ENCODE measurements around the gene HSPA6. TPM values are rescaled to one million over a fixed set of nuclear protein-coding genes. Genes with fewer than 3 reads are reported as not detected.
"Not testable (repeated sequence)": the region's sequence is repeated elsewhere in the genome, so short reads cannot be mapped to it uniquely, and the experiment has no call there.

Gene HSPA6
- total RNA-seq, 2 experiments from 2014 or later, result 0.11 to 0.14 TPM

DNA sequence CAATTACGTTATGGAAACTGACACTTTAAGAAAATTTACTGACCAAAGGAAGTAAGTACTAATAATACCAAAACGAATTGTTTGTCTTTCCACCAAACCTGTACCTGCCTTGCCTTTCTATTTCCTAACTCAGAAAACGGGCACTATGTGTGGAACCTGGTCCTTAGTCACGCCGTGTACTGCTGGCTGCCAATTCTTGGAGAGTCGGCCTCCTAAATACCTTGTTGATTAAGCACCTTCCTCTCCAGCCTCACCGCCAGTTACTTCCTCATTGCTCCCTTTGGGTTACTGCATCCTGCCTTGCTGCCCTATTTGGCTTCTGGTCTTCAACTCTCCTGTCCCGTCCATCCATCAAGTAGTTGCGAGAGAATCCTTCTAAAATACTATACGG is 16.2 kb downstream of the HSPA6 start:
- Mint-ChIP-seq H3K27ac (peak overlapping the region; percentile 90), H3K4me3 (peak overlapping the region; percentile 88), H3K4me1 (peaks cover 45% of the 10 kb centered on the region)
- CTCF ChIA-PET, result interaction anchor here (0.7 kb wide), 1 partner anchor 739 kb away, joined by 3 read pairs; no protein-coding TSS in a partner anchor
- POLR2A ChIA-PET; H3K36me3 Mint-ChIP-seq (ENCODE audit: low read depth); H3K27me3 Mint-ChIP-seq; H3K9me3 Mint-ChIP-seq (ENCODE audit: low read depth): not testable (repeated sequence)
- ATAC-seq (peak; percentile 13), DNase-seq (peak; percentile 31)
- intact Hi-C loops (cut with DNase I, micrococcal nuclease), result loop anchor here (1.0 to 10.0 kb wide), 5 partner anchors 9 to 204 kb away; partner anchors contain the start of gene DUSP12 (in 1 of the 2)

GRCh38 chr1:161542091-161542559 is 17.8 kb downstream of the HSPA6 start:
- POLR2A ChIA-PET; H3K27me3 Mint-ChIP-seq; H3K36me3 Mint-ChIP-seq (ENCODE audit: low read depth); CTCF ChIA-PET; H3K9me3 Mint-ChIP-seq (ENCODE audit: low read depth): not testable (repeated sequence)
- DNase-seq (peak; percentile 68), ATAC-seq (peak; percentile 68)
- peak overlapping the region; percentile 47 for H3K27ac Mint-ChIP-seq
- H3K4me1 Mint-ChIP-seq, result peaks cover 45% of the 10 kb centered on the region
- H3K4me3 Mint-ChIP-seq, result peak overlapping the region; percentile 45
- intact Hi-C loops (cut with DNase I, micrococcal nuclease), result loop anchor here in 1 of 2 experiments (10.0 kb wide), 1 partner anchor 203 kb away; the partner anchor contains the start of gene DUSP12

GRCh38 chr1:161543125-161543524 is 18.8 kb downstream of the HSPA6 start:
- H3K27me3 Mint-ChIP-seq, CTCF ChIA-PET: not testable (repeated sequence)
- intact Hi-C loops (cut with DNase I, micrococcal nuclease), result loop anchor here in 1 of 2 experiments (10.0 kb wide), 1 partner anchor 202 kb away; the partner anchor contains the start of gene DUSP12

GRCh38 chr1:161545005-161545731 is 20.8 kb downstream of the HSPA6 start:
- H3K9me3 Mint-ChIP-seq (ENCODE audit: low read depth); H3K27ac Mint-ChIP-seq; CTCF ChIA-PET; H3K36me3 Mint-ChIP-seq (ENCODE audit: low read depth); H3K27me3 Mint-ChIP-seq; H3K4me3 Mint-ChIP-seq; POLR2A ChIA-PET; ATAC-seq: not testable (repeated sequence)
- peak; percentile 25 for DNase-seq
- H3K4me1 Mint-ChIP-seq, result peaks cover 36% of the 10 kb centered on the region
- intact Hi-C loops (cut with DNase I, micrococcal nuclease), result loop anchor here in 1 of 2 experiments (10.0 kb wide), 1 partner anchor 200 kb away; the partner anchor contains the start of gene DUSP12

More at GRCh38 chr1:161543125-161543524, 18.8 kb downstream of the HSPA6 start:
- H3K9me3 Mint-ChIP-seq (ENCODE audit: low read depth); ATAC-seq; H3K36me3 Mint-ChIP-seq (ENCODE audit: low read depth); DNase-seq; H3K27ac Mint-ChIP-seq; H3K4me3 Mint-ChIP-seq; POLR2A ChIA-PET: not testable (repeated sequence)
- peaks cover 44% of the 10 kb centered on the region for H3K4me1 Mint-ChIP-seq

DNA sequence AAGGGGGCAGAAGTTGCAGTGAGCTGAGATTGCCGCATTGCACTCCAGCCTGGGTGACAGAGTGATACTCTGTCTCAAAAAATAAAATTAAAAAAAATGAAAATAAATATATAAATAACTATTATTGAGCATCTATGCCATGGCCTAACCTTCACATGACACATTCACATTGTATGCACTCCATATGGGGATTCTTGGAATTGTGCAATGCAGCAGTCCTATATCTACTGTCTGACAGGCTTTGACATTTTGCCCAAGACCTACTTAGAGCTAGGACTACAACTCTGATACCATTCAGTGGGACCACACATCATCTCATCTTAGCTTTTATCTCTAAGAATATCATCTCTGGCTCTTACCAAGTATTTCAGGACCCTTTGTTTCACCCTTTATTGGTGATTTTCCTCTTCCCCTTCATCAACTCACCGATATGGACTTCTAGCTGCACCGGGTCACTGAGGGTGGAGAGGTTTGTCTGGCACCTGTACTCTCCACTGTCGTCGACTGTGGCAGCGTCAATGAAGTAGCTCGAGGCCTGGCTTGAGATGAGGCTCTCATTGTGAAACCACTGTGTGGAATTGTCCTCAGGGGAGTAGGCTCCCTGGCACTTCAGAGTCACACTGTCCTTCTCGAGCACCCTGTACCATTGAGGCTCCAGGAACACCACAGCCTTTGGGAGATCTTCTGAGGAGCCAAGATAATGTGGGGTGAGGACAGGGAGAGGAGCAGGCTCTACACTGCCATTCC is 23.8 kb downstream of the HSPA6 start:
- DNase-seq; H3K27me3 Mint-ChIP-seq; CTCF ChIA-PET; POLR2A ChIA-PET; H3K36me3 Mint-ChIP-seq (ENCODE audit: low read depth); H3K4me1 Mint-ChIP-seq; H3K27ac Mint-ChIP-seq; H3K9me3 Mint-ChIP-seq (ENCODE audit: low read depth); ATAC-seq; H3K4me3 Mint-ChIP-seq: not testable (repeated sequence)
- intact Hi-C loops (cut with DNase I, micrococcal nuclease), result loop anchor here in 1 of 2 experiments (10.0 kb wide), 1 partner anchor 197 kb away; the partner anchor contains the start of gene DUSP12

- H3K4me3 Mint-ChIP-seq; H3K27me3 Mint-ChIP-seq; POLR2A ChIA-PET; H3K4me1 Mint-ChIP-seq; H3K36me3 Mint-ChIP-seq (ENCODE audit: low read depth); ATAC-seq; H3K9me3 Mint-ChIP-seq (ENCODE audit: low read depth); H3K27ac Mint-ChIP-seq; DNase-seq; CTCF ChIA-PET: not testable (repeated sequence)
- intact Hi-C loops (cut with DNase I, micrococcal nuclease), result loop anchor here in 1 of 2 experiments (10.0 kb wide), 1 partner anchor 196 kb away; the partner anchor contains the start of gene DUSP12
Measured at GRCh38 chr1:161548749-161549406, 24.5 kb downstream of the HSPA6 start.

DNA sequence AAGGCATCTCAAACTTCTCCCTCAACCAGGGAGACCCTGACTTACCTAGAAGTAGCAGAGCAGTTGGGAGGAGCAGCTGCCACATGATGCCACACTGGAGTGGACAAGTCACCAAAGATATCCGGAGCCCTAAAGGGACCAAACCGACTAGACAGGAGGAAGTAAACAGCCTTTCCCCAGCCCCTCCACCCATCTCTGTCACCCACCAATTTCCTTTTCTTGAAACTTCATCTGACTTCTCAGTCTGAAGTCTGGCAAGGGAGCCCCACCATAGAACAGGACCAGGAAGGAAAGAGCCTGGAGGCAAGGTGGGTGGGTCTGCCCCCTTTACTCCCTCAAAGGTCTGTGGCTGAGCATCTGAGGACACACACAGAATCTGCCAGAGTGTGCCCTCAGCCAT is 25.3 kb downstream of the HSPA6 start, which contains the start of gene FCGR3A:
FCGR3A (minus strand) TSS at position 167 of the 400 bp plus-strand sequence; CDS start at position 85, 82 bp downstream.
- H3K27ac Mint-ChIP-seq, result no peak within 1 kb of the TSS
- intact Hi-C loops (cut with DNase I, micrococcal nuclease), result loop anchor here in 1 of 2 experiments (10.0 kb wide), 1 partner anchor 195 kb away; the partner anchor contains the start of gene DUSP12
- no peak for DNase-seq
- H3K36me3 Mint-ChIP-seq (ENCODE audit: low read depth), result no peaks in the 10 kb centered on the region
- H3K27me3 Mint-ChIP-seq, result no peaks in the 10 kb centered on the region
- POLR2A ChIA-PET, result no interaction called here
- peaks cover 8% of the 10 kb centered on the region for H3K4me1 Mint-ChIP-seq
- ATAC-seq, result no peak
- no peak within 1 kb of the TSS for H3K4me3 Mint-ChIP-seq
- H3K9me3 Mint-ChIP-seq (ENCODE audit: low read depth), result no peaks in the 10 kb centered on the region
- CTCF ChIA-PET, result no interaction called here

GRCh38 chr1:161550942-161551341 is 26.6 kb downstream of the HSPA6 start:
- CTCF ChIA-PET; H3K27me3 Mint-ChIP-seq; H3K27ac Mint-ChIP-seq; ATAC-seq; intact Hi-C loops (cut with DNase I, micrococcal nuclease); H3K9me3 Mint-ChIP-seq (ENCODE audit: low read depth); H3K4me3 Mint-ChIP-seq; H3K36me3 Mint-ChIP-seq (ENCODE audit: low read depth); POLR2A ChIA-PET; DNase-seq: not testable (repeated sequence)
- peaks cover 13% of the 10 kb centered on the region for H3K4me1 Mint-ChIP-seq

DNA sequence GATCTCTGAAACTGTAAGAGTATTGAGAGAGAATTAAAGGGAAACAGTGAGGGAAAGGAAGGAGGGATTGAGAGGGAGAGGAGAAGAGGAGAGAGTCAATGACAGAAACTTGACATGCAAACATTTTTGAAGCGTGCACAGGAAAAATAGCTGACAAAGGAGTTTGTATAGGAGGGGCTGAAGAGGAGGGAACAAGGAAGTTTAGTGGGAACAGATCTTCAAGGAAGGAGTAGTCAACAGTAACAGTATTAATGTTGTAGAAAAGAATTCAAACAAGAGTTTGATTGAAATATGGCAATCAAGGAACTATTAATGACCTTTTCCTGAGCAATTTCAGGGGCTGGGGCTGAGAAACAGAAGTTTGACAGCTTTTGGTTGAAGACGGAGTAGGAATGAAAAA is 29.3 kb downstream of the HSPA6 start:
- POLR2A ChIA-PET; H3K27ac Mint-ChIP-seq; H3K4me3 Mint-ChIP-seq; H3K9me3 Mint-ChIP-seq (ENCODE audit: low read depth); ATAC-seq; H3K36me3 Mint-ChIP-seq (ENCODE audit: low read depth); H3K27me3 Mint-ChIP-seq; CTCF ChIA-PET; DNase-seq: not testable (repeated sequence)
- intact Hi-C loops (cut with DNase I, micrococcal nuclease), result loop anchor here in 1 of 2 experiments (2.0 kb wide), 1 partner anchor 13 kb away; no protein-coding TSS in a partner anchor
- peaks cover 13% of the 10 kb centered on the region for H3K4me1 Mint-ChIP-seq

DNA sequence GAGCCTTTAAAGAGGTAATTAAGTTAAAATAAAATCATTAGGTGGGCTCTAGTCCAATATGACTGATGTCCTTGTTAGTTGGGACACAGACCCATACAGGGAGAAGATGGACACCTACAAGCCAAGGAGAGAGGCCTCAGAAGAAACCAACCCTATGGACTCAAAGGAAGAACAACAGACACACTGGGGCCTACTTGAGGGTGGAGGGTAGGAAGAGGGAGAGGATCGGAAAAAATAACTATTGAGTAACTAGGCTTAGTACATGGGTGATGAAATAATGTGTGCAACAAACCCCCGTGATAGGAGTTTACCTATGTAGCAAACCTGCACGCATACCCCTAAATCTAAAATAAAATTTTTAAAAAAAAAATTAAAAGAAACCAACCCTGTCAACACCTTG is 30.0 kb downstream of the HSPA6 start:
- peak overlapping the region; percentile 79 for H3K27ac Mint-ChIP-seq
- DNase-seq; CTCF ChIA-PET; POLR2A ChIA-PET; H3K9me3 Mint-ChIP-seq (ENCODE audit: low read depth); H3K27me3 Mint-ChIP-seq; H3K4me3 Mint-ChIP-seq; H3K36me3 Mint-ChIP-seq (ENCODE audit: low read depth); ATAC-seq: not testable (repeated sequence)
- H3K4me1 Mint-ChIP-seq, result peaks cover 13% of the 10 kb centered on the region
- intact Hi-C loops (cut with DNase I, micrococcal nuclease), result loop anchor here in 1 of 2 experiments (2.0 kb wide), 1 partner anchor 14 kb away; no protein-coding TSS in a partner anchor

DNA sequence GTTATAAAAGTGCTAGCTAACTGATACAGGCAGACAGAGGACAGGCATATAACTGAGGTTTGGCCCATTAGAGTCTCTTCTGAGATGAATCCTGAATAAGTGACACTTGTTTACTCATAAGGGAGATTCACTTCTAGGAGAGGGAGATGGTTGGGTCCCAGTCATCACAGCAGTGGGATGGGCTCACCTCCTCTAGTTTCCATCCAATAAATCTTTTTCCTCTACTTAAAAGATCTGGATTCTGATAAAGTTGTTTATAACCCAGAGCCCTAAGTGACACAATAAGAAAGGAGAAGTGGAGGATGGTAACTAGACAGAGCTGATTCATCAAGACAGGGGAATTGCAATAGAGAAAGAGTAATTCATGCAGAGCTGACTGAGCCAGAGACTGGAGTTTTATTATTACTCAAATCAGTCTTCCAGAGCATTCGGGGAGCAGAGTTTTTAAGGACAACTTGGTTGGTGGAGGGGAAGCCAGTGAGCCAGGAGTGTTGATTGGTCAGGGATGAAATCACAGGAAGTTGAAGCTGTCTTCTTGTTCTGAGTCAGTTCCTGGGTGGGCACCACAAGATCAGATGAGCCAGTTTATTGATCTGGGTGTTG is 30.6 kb downstream of the HSPA6 start:
- POLR2A ChIA-PET; H3K9me3 Mint-ChIP-seq (ENCODE audit: low read depth); H3K27ac Mint-ChIP-seq; H3K36me3 Mint-ChIP-seq (ENCODE audit: low read depth); CTCF ChIA-PET; H3K4me3 Mint-ChIP-seq; H3K27me3 Mint-ChIP-seq: not testable (repeated sequence)
- peak; percentile 45 for DNase-seq
- intact Hi-C loops (cut with DNase I, micrococcal nuclease), result loop anchor here in 1 of 2 experiments (2.0 kb wide), 1 partner anchor 14 kb away; no protein-coding TSS in a partner anchor
- peak; percentile 96 for ATAC-seq
- peaks cover 13% of the 10 kb centered on the region for H3K4me1 Mint-ChIP-seq
